WTC11 (cell line): ENCODE measurements around the gene ITPKB. TPM values are rescaled to one million over a fixed set of nuclear protein-coding genes. Genes with fewer than 3 reads are reported as not detected.

Experiments
- ATAC-seq: fragments of 200-7000 bp; cut with Tn5 transposase; 2 replicates; pipeline ENCODE4 v1.10.0; 2021; ENCODE audit warnings: mild to moderate bottlenecking, moderate library complexity
- CTCF ChIA-PET: fragments of 300-600 bp; sonication (Branson Sonifier 250); formaldehyde crosslinking; loops from one replicate; lab custom pipeline; 2021; ENCODE audit warnings: antibody characterized with exemption; lab: Charles Lee
- POLR2A ChIA-PET: fragments of 350-600 bp; sonication (Branson Sonifier 250); formaldehyde crosslinking; loops from one replicate; lab custom pipeline; 2021; ENCODE audit warnings: antibody characterized with exemption; lab: Charles Lee
- DNase-seq: peaks from one replicate; pipeline ENCODE4 v3.0.0; 2021; ENCODE audit warnings: low spot score
- H3K27ac Mint-ChIP-seq: 2 replicates; pipeline ENCODE4 v1.8.0; 2021; ENCODE audit warnings: mixed read lengths
- H3K27me3 Mint-ChIP-seq: 2 replicates; pipeline ENCODE4 v1.8.0; 2021; ENCODE audit warnings: low read depth, mild to moderate bottlenecking, moderate library complexity, mixed read lengths
- H3K36me3 Mint-ChIP-seq: 2 replicates; pipeline ENCODE4 v1.8.0; 2021; ENCODE audit warnings: mixed read lengths
- H3K4me1 Mint-ChIP-seq: 2 replicates; pipeline ENCODE4 v1.8.0; 2022; ENCODE audit warnings: mixed read lengths
- H3K4me3 Mint-ChIP-seq: 2 replicates; pipeline ENCODE4 v1.8.0; 2021; ENCODE audit warnings: mild to moderate bottlenecking, moderate library complexity, mixed read lengths
- H3K9me3 Mint-ChIP-seq: 2 replicates; pipeline ENCODE4 v1.8.0; 2021; ENCODE audit warnings: mixed read lengths
- ATF1 ChIP-seq: sonication (generic); formaldehyde crosslinking; IDR thresholded peaks from 2 replicates; pipeline ENCODE4 v1.8.1; 2023; ENCODE audit warnings: mild to moderate bottlenecking, moderate library complexity, missing genetic modification reagents
- CBFB ChIP-seq: sonication (generic); formaldehyde crosslinking; IDR thresholded peaks from 2 replicates; pipeline ENCODE4 v1.8.1; 2022; ENCODE audit warnings: mild to moderate bottlenecking, low read depth, missing genetic modification reagents
- GTF2I ChIP-seq: fragments of 250-450 bp; sonication (Bioruptor Pico); conservative IDR thresholded peaks from 2 replicates; pipeline ENCODE4 v1.4.0; 2021; ENCODE audit warnings: mild to moderate bottlenecking
- NFATC4 ChIP-seq: fragments of 250-450 bp; sonication (Bioruptor Pico); IDR thresholded peaks from 2 replicates; pipeline ENCODE4 v1.9.0; 2021; ENCODE audit warnings: mild to moderate bottlenecking
- PRRX2 ChIP-seq: fragments of 250-450 bp; sonication (Bioruptor Pico); IDR thresholded peaks from 2 replicates; pipeline ENCODE4 v1.8.0; 2021; ENCODE audit warnings: mild to moderate bottlenecking
- SMAD4 ChIP-seq: sonication (generic); formaldehyde crosslinking; IDR thresholded peaks from 2 replicates; pipeline ENCODE4 v1.8.0; 2022; ENCODE audit warnings: mild to moderate bottlenecking, missing genetic modification reagents
- TEAD4 ChIP-seq: sonication (generic); formaldehyde crosslinking; IDR thresholded peaks from 2 replicates; pipeline ENCODE4 v1.8.0; 2022; ENCODE audit warnings: mild to moderate bottlenecking, missing genetic modification reagents
- ZNF232 ChIP-seq: sonication (generic); formaldehyde crosslinking; IDR thresholded peaks from 2 replicates; pipeline ENCODE4 v1.8.0; 2022; ENCODE audit warnings: mild to moderate bottlenecking, missing genetic modification reagents
- ZNF263 ChIP-seq: sonication (generic); formaldehyde crosslinking; IDR thresholded peaks from 2 replicates; pipeline ENCODE4 v1.8.1; 2022; ENCODE audit warnings: low read depth, mild to moderate bottlenecking, moderate library complexity, missing genetic modification reagents
- ZNF317 ChIP-seq: sonication (generic); formaldehyde crosslinking; IDR thresholded peaks from 2 replicates; pipeline ENCODE4 v1.8.1; 2023; ENCODE audit warnings: low read depth, mild to moderate bottlenecking, moderate library complexity, missing genetic modification reagents, borderline replicate concordance
- total RNA-seq: library from RNA; stranded (reverse); gene quantifications from 3 replicates; pipeline ENCODE4 v1.2.3, GENCODE V29; 2021
- TF ChIP-seq, protein P1 (sequence below): sonication (generic); formaldehyde crosslinking; conservative IDR thresholded peaks from 2 replicates; pipeline ENCODE4 v1.8.1; 2022; ENCODE audit warnings: mild to moderate bottlenecking, missing genetic modification reagents
- TF ChIP-seq, protein P2 (sequence below): fragments of 250-450 bp; sonication (Bioruptor Pico); IDR thresholded peaks from 2 replicates; pipeline ENCODE4 v1.9.0; 2021; ENCODE audit warnings: mild to moderate bottlenecking
- TF ChIP-seq, protein P3 (sequence below): sonication (generic); formaldehyde crosslinking; IDR thresholded peaks from 2 replicates; pipeline ENCODE4 v1.8.1; 2022; ENCODE audit warnings: low read depth, missing genetic modification reagents, borderline replicate concordance
- TF ChIP-seq, protein P4 (sequence below): sonication (generic); formaldehyde crosslinking; IDR thresholded peaks from 2 replicates; pipeline ENCODE4 v1.8.0; 2022; ENCODE audit warnings: missing genetic modification reagents
- TF ChIP-seq, protein P5 (sequence below): fragments of 250-450 bp; sonication (Bioruptor Pico); IDR thresholded peaks from 2 replicates; pipeline ENCODE4 v1.9.0; 2021; ENCODE audit warnings: mild to moderate bottlenecking
- TF ChIP-seq, protein P6 (sequence below): fragments of 250-450 bp; sonication (Bioruptor Pico); IDR thresholded peaks from 2 replicates; pipeline ENCODE4 v1.8.0; 2021; ENCODE audit warnings: mild to moderate bottlenecking

Gene ITPKB
- total RNA-seq, 1 experiment from 2014 or later, result 15.6 TPM

DNA sequence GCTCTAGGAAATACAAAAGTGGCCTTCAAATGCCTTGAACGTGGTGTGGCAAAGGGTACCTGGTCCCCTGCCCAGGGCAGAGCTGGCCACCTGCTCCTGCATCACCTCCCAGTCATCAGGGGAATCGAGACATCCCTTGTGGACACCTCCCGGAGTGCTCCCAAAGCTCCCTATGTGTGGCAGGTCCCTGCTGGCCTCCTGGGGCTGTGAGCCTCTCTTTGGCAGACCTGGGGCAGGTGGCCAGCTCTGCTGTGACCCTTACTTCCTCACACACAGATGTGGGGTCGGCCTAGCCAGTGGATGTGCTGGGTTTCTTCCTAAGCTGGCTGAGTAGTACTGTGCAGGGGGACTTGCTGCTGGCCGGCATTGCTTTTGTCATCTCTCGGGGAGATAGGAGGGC, 86.5 kb downstream of the ITPKB start (continued):
- TF ChIP-seq, protein P1, sequence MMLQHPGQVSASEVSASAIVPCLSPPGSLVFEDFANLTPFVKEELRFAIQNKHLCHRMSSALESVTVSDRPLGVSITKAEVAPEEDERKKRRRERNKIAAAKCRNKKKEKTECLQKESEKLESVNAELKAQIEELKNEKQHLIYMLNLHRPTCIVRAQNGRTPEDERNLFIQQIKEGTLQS (CRISPR knock-in tag), result no peak
- TF ChIP-seq ATF1, result no peak

DNA sequence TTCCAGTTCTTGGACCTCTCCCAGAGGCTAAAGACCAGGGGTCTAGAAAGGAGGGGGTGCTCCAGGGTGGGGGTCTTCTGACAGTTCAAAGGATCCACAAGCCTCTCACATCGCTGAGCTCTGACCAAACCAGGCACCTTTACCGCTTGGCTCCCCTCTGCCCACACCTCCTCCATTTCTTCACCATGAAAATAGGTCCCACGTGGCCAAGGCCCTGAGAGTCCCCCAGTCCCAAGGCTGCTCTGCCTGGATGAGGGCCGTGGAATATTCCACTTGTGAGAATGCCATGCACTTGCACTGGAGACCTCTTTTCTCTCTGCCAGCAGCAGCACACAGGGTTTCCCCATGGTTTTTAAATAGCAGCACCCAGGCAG, 87.4 kb downstream of the ITPKB start:
- no peak for DNase-seq
- Mint-ChIP-seq H3K9me3 (no peaks in the 10 kb centered on the region), H3K36me3 (no peaks in the 10 kb centered on the region; the same call in 1 of the 2 replicates), H3K27ac (no peak overlapping the region), H3K4me1 (peaks cover 54% of the 10 kb centered on the region), H3K4me3 (no peak overlapping the region), H3K27me3 (no peaks in the 10 kb centered on the region)
- ATAC-seq, result no peak
- TF ChIP-seq ZNF263 (CRISPR knock-in tag), result no peak
- TF ChIP-seq SMAD4 (CRISPR knock-in tag), result no peak
- no peak for TF ChIP-seq ZNF317 (CRISPR knock-in tag)
- TF ChIP-seq CBFB (CRISPR knock-in tag), result no peak
- TF ChIP-seq ZNF232 (CRISPR knock-in tag), result no peak
- no peak for TF ChIP-seq NFATC4 (CRISPR knock-in tag)
- no peak for TF ChIP-seq PRRX2 (CRISPR knock-in tag)
- TF ChIP-seq GTF2I (CRISPR knock-in tag), result no peak
- TF ChIP-seq, protein P2, sequence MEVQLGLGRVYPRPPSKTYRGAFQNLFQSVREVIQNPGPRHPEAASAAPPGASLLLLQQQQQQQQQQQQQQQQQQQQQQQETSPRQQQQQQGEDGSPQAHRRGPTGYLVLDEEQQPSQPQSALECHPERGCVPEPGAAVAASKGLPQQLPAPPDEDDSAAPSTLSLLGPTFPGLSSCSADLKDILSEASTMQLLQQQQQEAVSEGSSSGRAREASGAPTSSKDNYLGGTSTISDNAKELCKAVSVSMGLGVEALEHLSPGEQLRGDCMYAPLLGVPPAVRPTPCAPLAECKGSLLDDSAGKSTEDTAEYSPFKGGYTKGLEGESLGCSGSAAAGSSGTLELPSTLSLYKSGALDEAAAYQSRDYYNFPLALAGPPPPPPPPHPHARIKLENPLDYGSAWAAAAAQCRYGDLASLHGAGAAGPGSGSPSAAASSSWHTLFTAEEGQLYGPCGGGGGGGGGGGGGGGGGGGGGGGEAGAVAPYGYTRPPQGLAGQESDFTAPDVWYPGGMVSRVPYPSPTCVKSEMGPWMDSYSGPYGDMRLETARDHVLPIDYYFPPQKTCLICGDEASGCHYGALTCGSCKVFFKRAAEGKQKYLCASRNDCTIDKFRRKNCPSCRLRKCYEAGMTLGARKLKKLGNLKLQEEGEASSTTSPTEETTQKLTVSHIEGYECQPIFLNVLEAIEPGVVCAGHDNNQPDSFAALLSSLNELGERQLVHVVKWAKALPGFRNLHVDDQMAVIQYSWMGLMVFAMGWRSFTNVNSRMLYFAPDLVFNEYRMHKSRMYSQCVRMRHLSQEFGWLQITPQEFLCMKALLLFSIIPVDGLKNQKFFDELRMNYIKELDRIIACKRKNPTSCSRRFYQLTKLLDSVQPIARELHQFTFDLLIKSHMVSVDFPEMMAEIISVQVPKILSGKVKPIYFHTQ (CRISPR knock-in tag), result no peak
- TF ChIP-seq, protein P3, sequence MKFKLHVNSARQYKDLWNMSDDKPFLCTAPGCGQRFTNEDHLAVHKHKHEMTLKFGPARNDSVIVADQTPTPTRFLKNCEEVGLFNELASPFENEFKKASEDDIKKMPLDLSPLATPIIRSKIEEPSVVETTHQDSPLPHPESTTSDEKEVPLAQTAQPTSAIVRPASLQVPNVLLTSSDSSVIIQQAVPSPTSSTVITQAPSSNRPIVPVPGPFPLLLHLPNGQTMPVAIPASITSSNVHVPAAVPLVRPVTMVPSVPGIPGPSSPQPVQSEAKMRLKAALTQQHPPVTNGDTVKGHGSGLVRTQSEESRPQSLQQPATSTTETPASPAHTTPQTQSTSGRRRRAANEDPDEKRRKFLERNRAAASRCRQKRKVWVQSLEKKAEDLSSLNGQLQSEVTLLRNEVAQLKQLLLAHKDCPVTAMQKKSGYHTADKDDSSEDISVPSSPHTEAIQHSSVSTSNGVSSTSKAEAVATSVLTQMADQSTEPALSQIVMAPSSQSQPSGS, result no peak
- TF ChIP-seq, protein P4, sequence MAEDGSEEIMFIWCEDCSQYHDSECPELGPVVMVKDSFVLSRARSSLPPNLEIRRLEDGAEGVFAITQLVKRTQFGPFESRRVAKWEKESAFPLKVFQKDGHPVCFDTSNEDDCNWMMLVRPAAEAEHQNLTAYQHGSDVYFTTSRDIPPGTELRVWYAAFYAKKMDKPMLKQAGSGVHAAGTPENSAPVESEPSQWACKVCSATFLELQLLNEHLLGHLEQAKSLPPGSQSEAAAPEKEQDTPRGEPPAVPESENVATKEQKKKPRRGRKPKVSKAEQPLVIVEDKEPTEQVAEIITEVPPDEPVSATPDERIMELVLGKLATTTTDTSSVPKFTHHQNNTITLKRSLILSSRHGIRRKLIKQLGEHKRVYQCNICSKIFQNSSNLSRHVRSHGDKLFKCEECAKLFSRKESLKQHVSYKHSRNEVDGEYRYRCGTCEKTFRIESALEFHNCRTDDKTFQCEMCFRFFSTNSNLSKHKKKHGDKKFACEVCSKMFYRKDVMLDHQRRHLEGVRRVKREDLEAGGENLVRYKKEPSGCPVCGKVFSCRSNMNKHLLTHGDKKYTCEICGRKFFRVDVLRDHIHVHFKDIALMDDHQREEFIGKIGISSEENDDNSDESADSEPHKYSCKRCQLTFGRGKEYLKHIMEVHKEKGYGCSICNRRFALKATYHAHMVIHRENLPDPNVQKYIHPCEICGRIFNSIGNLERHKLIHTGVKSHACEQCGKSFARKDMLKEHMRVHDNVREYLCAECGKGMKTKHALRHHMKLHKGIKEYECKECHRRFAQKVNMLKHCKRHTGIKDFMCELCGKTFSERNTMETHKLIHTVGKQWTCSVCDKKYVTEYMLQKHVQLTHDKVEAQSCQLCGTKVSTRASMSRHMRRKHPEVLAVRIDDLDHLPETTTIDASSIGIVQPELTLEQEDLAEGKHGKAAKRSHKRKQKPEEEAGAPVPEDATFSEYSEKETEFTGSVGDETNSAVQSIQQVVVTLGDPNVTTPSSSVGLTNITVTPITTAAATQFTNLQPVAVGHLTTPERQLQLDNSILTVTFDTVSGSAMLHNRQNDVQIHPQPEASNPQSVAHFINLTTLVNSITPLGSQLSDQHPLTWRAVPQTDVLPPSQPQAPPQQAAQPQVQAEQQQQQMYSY, result no peak
- TF ChIP-seq TEAD4 (CRISPR knock-in tag), result no peak
- TF ChIP-seq, protein P5, sequence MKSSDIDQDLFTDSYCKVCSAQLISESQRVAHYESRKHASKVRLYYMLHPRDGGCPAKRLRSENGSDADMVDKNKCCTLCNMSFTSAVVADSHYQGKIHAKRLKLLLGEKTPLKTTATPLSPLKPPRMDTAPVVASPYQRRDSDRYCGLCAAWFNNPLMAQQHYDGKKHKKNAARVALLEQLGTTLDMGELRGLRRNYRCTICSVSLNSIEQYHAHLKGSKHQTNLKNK (CRISPR knock-in tag), result no peak
- TF ChIP-seq, protein P6, sequence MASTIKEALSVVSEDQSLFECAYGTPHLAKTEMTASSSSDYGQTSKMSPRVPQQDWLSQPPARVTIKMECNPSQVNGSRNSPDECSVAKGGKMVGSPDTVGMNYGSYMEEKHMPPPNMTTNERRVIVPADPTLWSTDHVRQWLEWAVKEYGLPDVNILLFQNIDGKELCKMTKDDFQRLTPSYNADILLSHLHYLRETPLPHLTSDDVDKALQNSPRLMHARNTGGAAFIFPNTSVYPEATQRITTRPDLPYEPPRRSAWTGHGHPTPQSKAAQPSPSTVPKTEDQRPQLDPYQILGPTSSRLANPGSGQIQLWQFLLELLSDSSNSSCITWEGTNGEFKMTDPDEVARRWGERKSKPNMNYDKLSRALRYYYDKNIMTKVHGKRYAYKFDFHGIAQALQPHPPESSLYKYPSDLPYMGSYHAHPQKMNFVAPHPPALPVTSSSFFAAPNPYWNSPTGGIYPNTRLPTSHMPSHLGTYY (CRISPR knock-in tag), result no peak
- POLR2A ChIA-PET, result no interaction called here
- CTCF ChIA-PET, result interaction anchor here (1.2 to 2.8 kb wide), 2 partner anchors 25 to 176 kb away, joined by 4 to 10 read pairs; no protein-coding TSS in a partner anchor
